Right hindlimb (tissue), 1 donor: ENCODE data around the gene ABCD3.
"Not testable (repeated sequence)": the region's sequence is repeated elsewhere in the genome, so short reads cannot be mapped to it uniquely, and the experiment has no call there.

ENCODE experiments used
- DNase-seq: peaks from one replicate; pipeline ENCODE4 v3.0.0-alpha.2; 2018

Gene ABCD3

GRCh38 chr1:94416901-94417727 is 1.1 kb upstream of the ABCD3 start:
- DNase-seq: peak; percentile 64

- DNase-seq: no peak
Observed at GRCh38 chr1:94417728-94417977, 536 bp upstream of the ABCD3 start.

GRCh38 chr1:94418664-94419655 is 771 bp downstream of the ABCD3 start:
- peak; percentile 61 for DNase-seq

- DNase-seq: no peak
Observed at GRCh38 chr1:94422115-94422820, 4.1 kb downstream of the ABCD3 start.

- DNase-seq: no peak
Observed at GRCh38 chr1:94425821-94426484, 7.8 kb downstream of the ABCD3 start.

GRCh38 chr1:94426485-94426870 is 8.3 kb downstream of the ABCD3 start:
- DNase-seq: not testable (repeated sequence)

GRCh38 chr1:94428441-94428840 is 10.3 kb downstream of the ABCD3 start:
- no peak for DNase-seq

GRCh38 chr1:94428927-94429528 is 10.8 kb downstream of the ABCD3 start:
- not testable (repeated sequence) for DNase-seq

GRCh38 chr1:94430066-94430465 is 11.9 kb downstream of the ABCD3 start:
- DNase-seq: not testable (repeated sequence)

- no peak for DNase-seq
Observed at GRCh38 chr1:94433866-94434265, 15.7 kb downstream of the ABCD3 start.

GRCh38 chr1:94434365-94435045 is 16.3 kb downstream of the ABCD3 start:
- DNase-seq: no peak

GRCh38 chr1:94438692-94439276 is 20.6 kb downstream of the ABCD3 start:
- DNase-seq: no peak

- no peak for DNase-seq
Observed at GRCh38 chr1:94440088-94440487, 21.9 kb downstream of the ABCD3 start.

GRCh38 chr1:94443067-94443466 is 24.9 kb downstream of the ABCD3 start:
- not testable (repeated sequence) for DNase-seq

- not testable (repeated sequence) for DNase-seq
Observed at GRCh38 chr1:94444819-94445218, 26.6 kb downstream of the ABCD3 start.

- not testable (repeated sequence) for DNase-seq
Observed at GRCh38 chr1:94445733-94446132, 27.5 kb downstream of the ABCD3 start.

GRCh38 chr1:94446177-94446576 is 28.0 kb downstream of the ABCD3 start:
- not testable (repeated sequence) for DNase-seq

GRCh38 chr1:94448741-94449140 is 30.6 kb downstream of the ABCD3 start:
- not testable (repeated sequence) for DNase-seq

GRCh38 chr1:94456736-94457135 is 38.5 kb downstream of the ABCD3 start:
- no peak for DNase-seq

GRCh38 chr1:94462606-94463005 is 44.4 kb downstream of the ABCD3 start:
- no peak for DNase-seq
